ENCODE data around the gene MRPS18B.

Gene MRPS18B

DNA sequence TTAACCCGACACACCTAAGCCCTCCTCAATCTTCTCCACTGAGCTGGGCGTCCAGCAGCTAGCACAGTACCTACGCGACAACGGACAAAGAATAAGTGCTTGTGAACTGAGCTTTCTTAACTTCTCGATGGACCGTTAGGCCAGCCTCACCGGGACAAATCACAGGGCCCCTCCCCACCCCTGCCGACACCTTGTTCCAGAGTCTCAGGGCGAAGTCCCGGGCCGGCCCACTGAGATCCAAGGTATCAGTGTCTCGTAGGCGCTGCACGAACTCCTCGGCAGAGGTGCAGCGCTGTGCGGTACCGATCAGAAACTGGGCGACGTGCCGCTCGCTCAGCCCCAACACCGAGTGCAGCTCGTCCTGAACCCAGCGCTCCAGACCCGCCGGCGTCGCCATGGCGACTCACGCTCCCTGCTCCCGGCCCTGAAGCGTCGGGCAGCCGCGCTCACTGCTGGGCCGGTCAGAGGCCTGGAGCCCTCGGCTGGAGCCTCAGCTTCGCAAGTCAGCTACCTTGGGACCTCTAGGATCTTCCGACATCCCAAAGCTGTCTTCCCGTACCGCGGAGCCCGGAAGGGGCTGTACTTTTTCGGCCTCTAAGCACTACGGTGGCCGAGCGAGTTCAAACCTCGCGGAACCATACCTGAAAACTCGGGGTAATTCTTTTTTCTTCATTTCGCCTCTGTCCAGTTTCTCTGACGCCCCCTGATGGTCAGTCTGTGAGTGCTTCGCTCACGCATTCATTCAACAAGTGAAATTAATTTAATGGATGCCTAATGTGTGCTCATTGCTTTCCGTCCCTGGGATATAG is 55.0 kb downstream of the MRPS18B start, which contains the start of gene DHX16:
Gene DHX16, minus strand, starts transcription at position 562 of the 809 bp plus-strand sequence. Its CDS starts 165 bp downstream, at position 397.
- H3K27me3 Mint-ChIP-seq (ENCODE audit: low read depth), result no peaks in the 10 kb centered on the region
- peak; percentile 76 to 91 (median 80) for TF ChIP-seq CTCF (IDR thresholded peaks at IDR 0.05; ENCODE audit: unreplicated experiment in 3 of 3)
- no peaks in the 10 kb centered on the region for H3K9me3 Mint-ChIP-seq
- peaks cover 10% of the 10 kb centered on the region for H3K4me1 Mint-ChIP-seq
- H3K4me3 Mint-ChIP-seq, result peak within 1 kb of the TSS; percentile 80 to 86 (median 83)
- peak within 1 kb of the TSS; percentile 0 to 20 (median 14) for H3K27ac Mint-ChIP-seq
- peaks cover 37% of the 10 kb centered on the region for H3K36me3 Mint-ChIP-seq (ENCODE audit: low read depth)

Data from nephron (organoid).